T-helper 1 cell treated with Interleukin-12 subunit alpha and Interleukin-12 subunit beta and Interleukin-4 antibody, amounts not matched to agents 30 ng/mL and 1 ng/mL, for 36 hours (primary cell): ENCODE results near the gene COL7A1. TPM values are rescaled to one million over a fixed set of nuclear protein-coding genes. Genes with fewer than 3 reads are reported as not detected.

Source experiments
- total RNA-seq: library from RNA; stranded (reverse); gene quantifications from 2 replicates; pipeline ENCODE4 v1.2.3, GENCODE V29; 2022

The COL7A1 gene
- total RNA-seq, 1 donor from 2014 or later = 1.9 TPM

Other genes starting within 250 kb of the COL7A1 start
- not detected in 2 replicates for gene FBXW12, start 223.1 kb downstream of the COL7A1 start, total RNA-seq
- 3.3 and 6.9 TPM in 2 replicates for gene PLXNB1, start 165.2 kb downstream of the COL7A1 start, total RNA-seq
- gene CCDC51, start 155.2 kb downstream of the COL7A1 start, total RNA-seq = 15.9 and 16.7 TPM in 2 replicates
- gene TMA7, start 155.1 kb downstream of the COL7A1 start, total RNA-seq = 218 and 228 TPM in 2 replicates
- gene ATRIP, start 148.6 kb downstream of the COL7A1 start, total RNA-seq = 17.0 and 17.4 TPM in 2 replicates
- 244 and 245 TPM in 2 replicates for gene SHISA5, start 91.2 kb downstream of the COL7A1 start, total RNA-seq
- 8.1 and 8.8 TPM in 2 replicates for gene PFKFB4, start 38.5 kb downstream of the COL7A1 start, total RNA-seq
- gene UCN2, start 31.5 kb downstream of the COL7A1 start, total RNA-seq = not detected in 2 replicates
- 143 and 146 TPM in 2 replicates for gene UQCRC1, start 14.3 kb upstream of the COL7A1 start, total RNA-seq
- gene TMEM89, start 26.4 kb upstream of the COL7A1 start, total RNA-seq = 0.34 TPM in 1 of 2 replicates, not detected in the other
- gene SLC26A6, start 40.1 kb upstream of the COL7A1 start, total RNA-seq = 40.1 and 43.0 TPM in 2 replicates
- 6.0 and 7.4 TPM in 2 replicates for gene CELSR3, start 67.6 kb upstream of the COL7A1 start, total RNA-seq
- 28.6 and 30.0 TPM in 2 replicates for gene NCKIPSD, start 90.6 kb upstream of the COL7A1 start, total RNA-seq
- gene IP6K2, start 121.9 kb upstream of the COL7A1 start, total RNA-seq = 57.3 and 57.6 TPM in 2 replicates